DND-41 (cell line): ENCODE results near the gene RBFOX2.
"Not testable (repeated sequence)": the region's sequence is repeated elsewhere in the genome, so short reads cannot be mapped to it uniquely, and the experiment has no call there.

Experiments
- ATAC-seq: fragments of 200-7000 bp; cut with Tn5 transposase; 3 replicates; pipeline ENCODE4 v1.9.1; 2021; ENCODE audit warnings: low read depth; ENCODE audit not compliant: insufficient read depth
- DNase-seq: peaks from one replicate; pipeline ENCODE4 v3.0.0-alpha.2; 2020
- H2AFZ ChIP-seq: 2 replicates; pipeline ENCODE4 v1.6.0; 2012; ENCODE audit warnings: low read depth, low read length
- H3K27ac ChIP-seq: 2 replicates; pipeline ENCODE4 v1.5.1; 2012; ENCODE audit warnings: low read length, inconsistent platforms
- H3K27me3 ChIP-seq: fragments of 200-600 bp; sonication (generic); 2 replicates; pipeline ENCODE4 v1.6.0; 2012; ENCODE audit warnings: low read length, mild to moderate bottlenecking, inconsistent platforms; ENCODE audit not compliant: insufficient read depth, poor library complexity
- H3K36me3 ChIP-seq: 2 replicates; pipeline ENCODE4 v1.5.1; 2012; ENCODE audit warnings: low read length, inconsistent platforms; ENCODE audit not compliant: insufficient read depth
- H3K4me1 ChIP-seq: 2 replicates; pipeline ENCODE4 v1.5.1; 2012; ENCODE audit warnings: mild to moderate bottlenecking, low read length; ENCODE audit not compliant: insufficient read depth
- H3K4me2 ChIP-seq: 2 replicates; pipeline ENCODE4 v1.6.0; 2012; ENCODE audit warnings: mild to moderate bottlenecking, moderate library complexity, low read length, inconsistent platforms; ENCODE audit not compliant: insufficient read depth
- H3K4me3 ChIP-seq, 2 experiments: fragments of 200-600 bp in 1 of 2; shearing (Covaris generic) in 1 of 2; 2 replicates each; pipeline ENCODE4 v1.5.1; 2012 to 2016; ENCODE audit warnings: inconsistent platforms in 2 of 2, low read length in 2 of 2, mild to moderate bottlenecking in 2 of 2, low read depth in 1 of 2, moderate library complexity in 1 of 2
- H3K79me2 ChIP-seq: 2 replicates; pipeline ENCODE4 v1.6.0; 2012; ENCODE audit warnings: low read length, inconsistent platforms; ENCODE audit not compliant: insufficient read depth
- H3K9ac ChIP-seq: 2 replicates; pipeline ENCODE4 v1.6.0; 2012; ENCODE audit warnings: low read depth, mild to moderate bottlenecking, inconsistent platforms, low read length, moderate library complexity
- H3K9me3 ChIP-seq: 2 replicates; pipeline ENCODE4 v1.5.1; 2012; ENCODE audit warnings: low read length, moderate library complexity, mild to moderate bottlenecking, inconsistent platforms; ENCODE audit not compliant: insufficient read depth, severe bottlenecking
- H4K20me1 ChIP-seq: 2 replicates; pipeline ENCODE4 v1.6.0; 2012; ENCODE audit warnings: low read length; ENCODE audit not compliant: insufficient read depth
- CTCF ChIP-seq: IDR thresholded peaks from 2 replicates; pipeline ENCODE4 v1.5.1; 2012; ENCODE audit warnings: borderline replicate concordance, low read length, moderate library complexity, mild to moderate bottlenecking; ENCODE audit not compliant: poor library complexity, severe bottlenecking; ENCODE audit errors: extremely low read depth
- EZH2 ChIP-seq: IDR thresholded peaks from 3 replicates; pipeline ENCODE4 v1.6.1; 2012; ENCODE audit warnings: borderline replicate concordance, low read depth, mild to moderate bottlenecking, moderate library complexity, low read length, inconsistent platforms; ENCODE audit not compliant: severe bottlenecking

The RBFOX2 gene

GRCh38 chr22:36021606-36022153 lies 6.9 kb downstream of the RBFOX2 start:
- no peak for DNase-seq
- Histone ChIP-seq H3K4me2 (no peak overlapping the region), H3K79me2 (no peaks in the 10 kb centered on the region), H3K9ac (no peak overlapping the region), H3K27ac (no peak overlapping the region), H3K27me3 (peaks cover 11% of the 10 kb centered on the region), H2AFZ (no peak overlapping the region), H3K9me3 (no peaks in the 10 kb centered on the region), H3K4me3 (no peak overlapping the region), H3K36me3 (no peaks in the 10 kb centered on the region), H4K20me1 (no peaks in the 10 kb centered on the region), H3K4me1 (peaks cover 6% of the 10 kb centered on the region; the same call in 1 of the 2 replicates)
- no peak for ATAC-seq
- no peak for TF ChIP-seq EZH2
- no peak for TF ChIP-seq CTCF

DNA sequence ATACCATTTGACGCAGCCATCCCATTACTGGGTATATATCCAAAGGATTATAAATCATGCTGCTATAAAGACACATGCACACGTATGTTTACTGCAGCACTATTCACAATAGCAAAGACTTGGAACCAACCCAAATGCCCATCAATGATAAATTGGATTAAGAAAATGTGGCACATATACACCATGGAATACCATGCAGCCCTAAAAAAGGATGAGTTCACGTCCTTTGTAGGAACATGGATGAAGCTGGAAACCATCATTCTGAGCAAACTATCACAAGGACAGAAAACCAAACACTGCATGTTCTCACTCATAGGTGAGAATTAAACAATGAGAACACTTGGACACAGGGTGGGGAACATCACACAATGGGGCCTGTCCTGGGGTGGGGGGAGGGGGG lies 7.8 kb downstream of the RBFOX2 start:
- not testable (repeated sequence) for H3K4me1 ChIP-seq, H3K27me3 ChIP-seq, H3K36me3 ChIP-seq, H4K20me1 ChIP-seq, H3K4me3 ChIP-seq, H3K9me3 ChIP-seq, H2AFZ ChIP-seq, H3K79me2 ChIP-seq, H3K4me2 ChIP-seq, DNase-seq, H3K9ac ChIP-seq, H3K27ac ChIP-seq, ATAC-seq

DNA sequence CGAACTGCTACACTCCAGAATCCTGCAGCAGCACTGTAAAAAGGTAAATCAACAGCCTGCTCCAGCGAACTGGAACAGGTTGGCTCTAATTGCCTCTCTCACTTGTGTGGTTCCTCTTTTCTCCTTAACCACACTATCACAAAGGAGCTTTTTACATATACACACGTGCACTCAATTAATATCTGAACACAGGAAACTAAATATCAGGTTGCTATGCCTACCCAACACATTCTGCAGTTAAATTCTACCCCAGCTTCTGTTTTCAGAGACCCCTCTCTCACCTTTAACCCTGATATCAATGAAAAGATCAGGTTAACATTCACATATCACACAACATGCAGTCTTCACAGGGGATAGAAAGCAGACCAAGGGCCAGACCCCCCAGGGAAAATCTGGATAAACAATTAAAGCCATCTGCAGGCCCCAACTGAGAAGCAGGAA lies 11.0 kb downstream of the RBFOX2 start:
- H3K9me3 ChIP-seq: no peaks in the 10 kb centered on the region
- H3K4me3 ChIP-seq: no peak overlapping the region
- no peaks in the 10 kb centered on the region for H3K36me3 ChIP-seq
- H3K79me2 ChIP-seq: no peaks in the 10 kb centered on the region
- no peak overlapping the region for H3K4me2 ChIP-seq
- H3K27me3 ChIP-seq: peaks cover 10% of the 10 kb centered on the region
- no peak overlapping the region for H2AFZ ChIP-seq
- no peak overlapping the region for H3K27ac ChIP-seq
- ATAC-seq: no peak
- DNase-seq: no peak
- TF ChIP-seq EZH2: no peak
- TF ChIP-seq CTCF: no peak
- H3K9ac ChIP-seq: no peak overlapping the region
- H4K20me1 ChIP-seq: no peaks in the 10 kb centered on the region
- H3K4me1 ChIP-seq: peaks cover 6% of the 10 kb centered on the region; the same call in 1 of the 2 replicates

DNA sequence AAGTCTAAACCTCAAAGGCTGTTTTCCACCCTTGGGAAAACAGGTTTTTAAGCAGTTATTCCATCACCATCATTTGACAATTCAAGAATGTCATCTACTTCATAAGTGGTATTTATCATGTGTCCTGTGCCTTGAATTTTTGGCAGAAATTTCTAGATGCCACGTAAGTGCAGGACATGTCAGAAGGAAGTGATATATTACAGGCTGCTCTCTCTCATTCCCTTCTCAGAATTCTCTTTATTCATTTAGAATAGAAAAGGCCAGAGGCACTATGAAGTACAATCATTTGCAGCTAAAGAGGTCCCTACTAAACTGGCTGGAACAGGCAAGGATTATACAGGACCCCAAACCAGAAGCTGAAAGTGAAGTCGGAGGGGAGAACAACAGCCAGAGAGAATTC lies 11.9 kb downstream of the RBFOX2 start:
- Histone ChIP-seq H3K4me3 (no peak overlapping the region), H3K4me2 (no peak overlapping the region), H2AFZ (no peak overlapping the region), H3K79me2 (no peaks in the 10 kb centered on the region), H3K9me3 (no peaks in the 10 kb centered on the region), H3K27ac (no peak overlapping the region), H3K27me3 (peaks cover 10% of the 10 kb centered on the region), H4K20me1 (no peaks in the 10 kb centered on the region), H3K9ac (no peak overlapping the region), H3K4me1 (peaks cover 2% of the 10 kb centered on the region; the same call in 1 of the 2 replicates), H3K36me3 (no peaks in the 10 kb centered on the region)
- no peak for TF ChIP-seq CTCF
- no peak for TF ChIP-seq EZH2
- DNase-seq (no peak), ATAC-seq (no peak)
